DMS53 treated with DMSO at 0.1 percent for 48 hours (cell line): ENCODE measurements around the gene LATS2.

ENCODE experiments used
- DNase-seq: peaks from one replicate; lab custom pipeline; 2025; ENCODE audit not compliant: unreplicated experiment; lab: John Stamatoyannopoulos, UW

The LATS2 gene

DNA sequence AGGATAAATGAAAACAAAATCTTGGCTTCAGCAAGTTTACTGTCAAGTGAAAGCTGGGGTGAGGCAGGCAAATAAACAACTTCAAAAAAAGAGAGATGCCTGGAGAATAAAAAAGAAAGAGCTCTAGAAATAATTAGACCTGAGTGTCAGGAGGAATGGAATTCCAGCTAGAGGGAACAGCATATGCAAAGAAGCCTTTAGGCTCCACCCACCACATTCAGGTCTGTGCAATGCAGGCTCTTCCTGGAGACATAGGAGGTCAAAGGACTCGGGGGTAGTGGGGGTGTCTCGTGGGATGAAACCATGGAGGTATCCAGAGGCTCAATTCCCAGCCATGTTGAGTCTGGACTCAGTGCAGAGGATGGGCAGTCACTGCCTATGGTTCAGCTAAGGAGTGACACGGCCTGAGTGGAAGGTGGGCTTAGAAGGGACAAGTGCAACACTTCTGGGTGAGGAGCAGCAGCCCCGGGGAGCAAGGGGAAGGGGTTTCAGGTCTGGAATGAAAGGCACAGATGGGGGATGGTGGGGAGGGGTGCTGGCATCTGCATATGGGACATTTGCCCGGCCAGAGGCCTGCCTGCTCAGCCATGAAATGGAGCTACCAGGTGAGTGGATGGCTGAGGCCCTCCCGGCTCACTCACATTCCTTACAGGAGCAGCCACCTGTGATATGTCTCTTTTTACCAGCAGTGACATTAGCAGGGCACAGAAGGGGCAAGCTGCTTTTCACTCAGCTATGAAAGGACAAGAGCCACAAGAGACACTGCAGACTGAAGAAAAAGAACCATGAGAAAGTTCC lies 12.3 kb downstream of the LATS2 start:
- DNase-seq = no peak

DNA sequence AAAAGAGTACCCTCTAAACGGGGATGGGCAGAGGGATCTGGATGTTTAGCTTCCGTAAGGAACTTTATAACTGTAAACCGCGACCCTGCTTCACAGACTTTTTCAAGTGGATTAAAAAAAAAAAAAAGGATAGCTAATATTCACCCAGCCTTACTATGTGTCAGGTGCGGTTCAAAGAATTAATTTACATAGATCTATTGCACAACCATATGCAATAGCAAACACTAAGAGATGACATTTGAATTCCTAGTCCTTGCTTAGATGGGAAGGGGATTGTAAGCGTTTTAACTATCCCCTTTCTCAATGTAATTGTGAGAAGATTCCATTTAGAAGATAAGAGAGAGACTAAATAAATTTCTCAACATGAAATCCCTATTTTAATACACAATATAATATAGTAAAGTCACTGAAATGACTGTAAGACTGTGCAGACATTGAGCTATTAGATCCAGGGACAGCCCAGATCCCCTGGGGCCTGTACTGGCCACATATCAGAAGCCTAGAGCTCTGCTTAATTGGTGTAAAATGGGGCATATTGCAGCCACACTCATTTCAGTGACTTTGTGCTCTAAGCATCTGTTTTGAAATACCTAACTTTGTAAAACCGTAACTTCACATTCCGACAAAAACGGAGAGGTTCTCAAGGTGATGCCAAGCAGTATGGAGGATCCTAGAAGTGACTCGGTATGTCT lies 13.6 kb downstream of the LATS2 start:
- no peak for DNase-seq

DNA sequence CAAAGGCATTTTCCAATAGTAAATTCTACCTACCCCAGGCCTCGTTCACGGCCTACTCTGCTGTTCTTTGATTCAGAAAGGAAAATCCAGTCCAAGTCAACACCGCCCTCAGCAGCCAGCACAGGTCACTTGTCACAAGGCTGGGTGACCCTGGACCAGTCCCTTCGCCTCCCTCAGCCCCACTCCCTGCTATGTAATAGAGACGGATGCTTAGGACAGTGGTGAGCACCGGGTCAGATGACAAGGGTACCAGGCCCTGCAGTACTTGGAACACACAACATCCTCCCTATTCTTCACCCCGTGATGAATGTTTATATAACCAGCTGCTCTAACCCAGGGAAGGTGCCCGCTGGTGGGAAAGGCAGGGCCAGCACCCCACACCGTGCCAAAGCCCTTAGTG lies 14.3 kb downstream of the LATS2 start:
- no peak for DNase-seq

- no peak for DNase-seq
Measured at GRCh38 chr13:21046203-21046602, 15.2 kb downstream of the LATS2 start.

- no peak for DNase-seq
Measured at GRCh38 chr13:21045100-21045499, 16.3 kb downstream of the LATS2 start.

DNA sequence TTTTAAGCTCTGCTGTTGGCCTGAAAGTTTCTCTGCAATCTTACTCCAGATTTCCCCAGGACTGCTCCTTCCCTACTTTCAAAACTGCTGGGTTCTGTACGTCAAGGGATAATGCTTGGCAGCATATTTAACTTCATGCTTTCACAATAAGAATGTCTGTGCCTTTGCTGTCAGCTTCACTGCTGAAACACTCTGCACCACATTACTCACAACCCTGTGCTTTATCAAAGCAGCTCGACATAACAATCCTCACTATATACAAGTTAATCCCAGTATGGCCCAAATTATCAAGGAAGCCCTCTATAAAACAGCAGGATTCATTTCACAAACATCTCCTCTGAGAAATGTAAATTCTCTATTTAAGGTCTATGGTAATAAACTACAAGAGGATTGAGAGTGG lies 17.5 kb downstream of the LATS2 start:
- no peak for DNase-seq

- no peak for DNase-seq
Measured at GRCh38 chr13:21040120-21040826, 21.1 kb downstream of the LATS2 start.

DNA sequence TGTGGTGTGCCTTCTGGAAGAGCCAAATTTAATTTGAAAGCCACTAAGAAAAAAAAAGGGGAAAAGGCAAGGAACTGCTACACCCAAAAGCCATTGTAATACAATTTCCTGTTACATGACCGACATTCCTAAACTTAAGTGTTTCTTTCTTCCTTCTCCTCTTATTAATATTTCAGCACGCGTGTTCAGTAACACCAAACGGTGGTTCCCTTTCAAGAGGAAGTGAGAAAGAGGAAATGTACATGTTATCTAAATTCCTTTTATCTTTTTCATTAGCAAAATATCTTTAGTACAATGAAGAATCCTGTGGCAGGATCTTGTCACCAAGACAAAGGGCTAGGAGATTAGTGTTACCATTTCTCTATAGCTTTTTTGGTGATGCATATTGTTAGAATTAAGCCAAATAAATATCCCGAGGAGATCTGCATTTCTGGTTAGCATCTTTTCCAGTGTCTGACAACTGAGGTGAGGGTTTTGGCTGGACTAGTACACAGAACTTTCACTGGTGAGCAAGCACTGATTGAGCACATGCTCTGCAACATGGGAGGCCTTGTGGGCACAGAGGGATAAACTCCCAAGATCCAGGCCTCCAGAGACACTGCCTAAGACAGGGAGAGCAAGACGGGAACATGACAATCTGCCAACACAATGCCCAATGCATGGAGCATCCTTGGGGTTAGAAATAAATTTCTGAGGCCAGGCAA lies 22.1 kb downstream of the LATS2 start:
- DNase-seq = no peak

- no peak for DNase-seq
Measured at GRCh38 chr13:21037656-21038055, 23.7 kb downstream of the LATS2 start.

DNA sequence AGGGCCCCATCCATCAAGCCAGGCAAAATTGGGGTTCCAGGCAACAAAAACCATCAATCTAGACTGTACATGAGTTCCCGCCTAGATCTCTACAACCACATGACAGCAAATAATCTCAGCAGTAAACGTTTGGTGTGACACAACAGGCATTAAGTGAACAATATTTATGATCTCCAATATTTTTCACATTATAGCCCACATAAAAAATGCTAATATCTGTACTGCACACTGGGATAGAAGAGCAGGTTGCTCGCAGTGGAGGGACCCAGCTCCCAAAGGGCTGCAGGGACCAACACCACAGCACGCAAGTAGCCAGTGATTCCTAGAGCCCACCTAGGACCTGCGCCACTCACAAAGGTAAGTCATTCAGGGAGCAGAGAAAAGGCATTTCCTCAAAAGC lies 25.9 kb downstream of the LATS2 start:
- DNase-seq = no peak

- DNase-seq = no peak
Measured at GRCh38 chr13:21034603-21035191, 26.7 kb downstream of the LATS2 start.

GRCh38 chr13:21033856-21034602 lies 27.4 kb downstream of the LATS2 start:
- no peak for DNase-seq

DNA sequence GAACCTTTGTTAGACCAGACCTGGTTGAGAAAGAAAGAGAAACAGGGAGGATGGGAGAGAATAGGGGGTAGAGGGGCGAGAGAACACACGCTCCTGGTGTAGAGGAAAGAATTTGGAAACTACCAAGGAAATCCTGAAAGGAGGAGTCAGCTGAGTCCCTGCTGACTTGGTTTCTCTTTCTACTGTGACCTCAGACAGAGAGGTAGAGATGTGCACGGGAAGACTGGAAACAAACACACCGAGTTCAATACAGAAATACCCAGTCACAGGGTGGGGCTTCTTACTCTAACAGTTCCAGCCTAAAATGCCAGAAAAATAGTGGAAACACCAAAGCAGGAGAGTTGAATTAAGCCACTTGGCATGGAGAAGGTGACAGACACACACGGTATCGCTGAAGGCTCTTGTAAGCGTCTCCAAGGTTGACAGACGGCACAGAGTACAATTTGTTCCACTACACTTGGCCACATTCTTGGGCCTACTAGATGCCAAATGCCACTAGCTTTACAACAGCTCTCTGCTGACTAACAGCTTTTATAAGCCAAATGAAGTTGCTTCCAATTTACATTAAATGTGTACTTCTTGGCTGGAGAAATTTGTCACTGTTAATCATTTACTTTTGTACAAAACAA lies 28.1 kb downstream of the LATS2 start:
- no peak for DNase-seq

- no peak for DNase-seq
Measured at GRCh38 chr13:21032656-21033055, 28.7 kb downstream of the LATS2 start.

DNA sequence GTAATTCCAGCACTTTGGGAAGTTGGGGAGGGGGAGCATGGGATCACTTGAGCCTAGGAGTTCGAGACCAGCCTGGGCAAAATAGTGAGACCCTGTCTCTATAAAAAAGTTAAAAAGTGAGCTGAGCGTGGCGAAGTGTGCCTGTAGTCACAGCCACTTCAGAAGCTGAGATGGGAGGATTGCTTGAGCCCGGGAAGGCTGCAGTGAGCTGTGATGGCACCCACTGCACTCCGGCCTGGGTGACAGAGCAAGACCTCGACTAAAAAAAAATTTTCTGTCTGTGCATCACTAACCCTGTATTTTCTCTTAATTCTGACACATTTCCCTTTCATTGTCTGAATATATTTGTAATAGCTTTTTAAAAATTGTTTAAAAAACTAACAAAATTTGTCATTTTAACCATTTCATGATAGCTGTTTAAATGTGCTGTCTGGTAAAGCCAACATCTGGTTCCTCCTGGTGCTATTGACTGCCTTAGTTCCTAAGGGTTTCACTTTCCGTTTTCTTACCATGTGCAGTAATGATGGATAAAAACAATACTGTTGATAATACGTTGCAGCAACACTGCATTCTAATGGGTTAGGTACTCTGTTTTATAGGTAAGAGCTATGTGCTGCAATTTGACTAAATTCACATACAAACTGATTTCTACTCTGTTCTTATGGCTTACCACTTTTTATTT lies 29.7 kb downstream of the LATS2 start:
- DNase-seq = no peak

- no peak for DNase-seq
Measured at GRCh38 chr13:21025539-21025938, 35.8 kb downstream of the LATS2 start.

DNA sequence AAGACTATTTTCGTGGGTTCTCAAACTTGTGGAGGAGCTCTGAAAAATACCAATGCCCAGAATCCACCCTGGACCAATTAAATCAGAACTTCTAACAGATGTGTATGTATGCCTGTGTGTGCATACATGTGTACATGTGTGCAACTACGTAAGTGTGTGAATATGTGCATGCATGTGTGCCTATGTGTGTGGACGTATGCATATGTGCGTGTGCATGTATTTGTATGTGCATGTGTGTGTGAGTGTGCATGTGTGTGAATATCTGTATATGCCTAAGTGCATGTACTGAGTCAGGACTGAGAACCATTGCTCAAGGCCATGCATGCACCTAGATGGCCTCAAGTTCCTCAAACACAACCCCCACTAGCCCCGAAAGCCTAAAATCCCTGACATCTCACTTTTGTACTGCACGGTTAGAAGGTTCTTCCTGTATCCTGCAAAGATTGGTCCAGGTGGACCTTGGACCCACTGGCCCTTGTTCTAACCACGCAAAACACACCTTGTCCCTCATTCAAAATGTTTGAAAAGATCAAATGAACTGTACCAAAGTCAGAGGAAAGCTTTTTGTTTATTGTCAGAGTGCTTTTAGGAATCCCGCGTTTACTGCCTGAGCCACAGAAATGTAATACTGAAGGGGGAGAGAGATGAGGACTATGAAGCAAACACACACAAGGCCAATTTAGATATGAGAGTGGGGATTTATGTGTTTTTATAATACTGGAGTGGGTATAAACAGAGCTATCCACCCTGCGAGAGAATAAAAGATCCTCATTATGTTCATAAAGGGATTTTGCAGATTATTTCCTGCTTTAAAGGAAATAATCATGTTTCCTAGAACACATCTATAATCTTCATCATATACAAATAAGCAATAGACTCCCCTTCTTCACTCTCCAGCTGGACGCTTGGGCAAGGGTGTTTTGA lies 39.1 kb downstream of the LATS2 start:
- DNase-seq = no peak

- DNase-seq = no peak
Measured at GRCh38 chr13:21020581-21020980, 40.8 kb downstream of the LATS2 start.
